SHP77 (cell line): ENCODE results near the gene NPW.

Source experiments
- DNase-seq, 2 experiments: peaks; one replicate each; lab custom pipeline; 2025; lab: John Stamatoyannopoulos, UW

Gene NPW

GRCh38 chr16:2053897-2054296 lies 34.3 kb downstream of the NPW start:
- DNase-seq, result no peak

GRCh38 chr16:2054543-2055245 lies 35.1 kb downstream of the NPW start:
- no peak for DNase-seq

DNA sequence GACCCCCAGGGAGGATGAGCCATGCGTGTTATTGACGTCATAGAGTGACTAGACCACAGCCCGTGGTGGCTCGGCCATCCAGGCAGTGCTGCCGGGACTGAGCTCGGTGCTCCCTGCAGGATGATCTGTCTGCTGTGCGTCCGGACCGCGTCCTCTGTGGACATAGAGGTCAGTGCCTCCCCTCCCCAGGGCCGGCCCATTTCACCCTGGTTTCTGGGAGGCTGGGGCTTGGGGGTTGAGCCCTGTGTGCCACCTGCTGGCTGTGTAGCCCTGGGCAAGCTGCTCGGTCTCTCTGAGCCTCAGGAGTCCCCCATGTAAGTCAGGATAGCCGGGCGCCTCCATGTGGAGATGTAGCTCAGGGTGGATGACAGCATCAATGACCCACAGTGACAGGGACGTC lies 36.5 kb downstream of the NPW start:
- no peak for DNase-seq

- no peak for DNase-seq
These were observed 37.3 kb downstream of the NPW start for GRCh38 chr16:2056681-2057407.

DNA sequence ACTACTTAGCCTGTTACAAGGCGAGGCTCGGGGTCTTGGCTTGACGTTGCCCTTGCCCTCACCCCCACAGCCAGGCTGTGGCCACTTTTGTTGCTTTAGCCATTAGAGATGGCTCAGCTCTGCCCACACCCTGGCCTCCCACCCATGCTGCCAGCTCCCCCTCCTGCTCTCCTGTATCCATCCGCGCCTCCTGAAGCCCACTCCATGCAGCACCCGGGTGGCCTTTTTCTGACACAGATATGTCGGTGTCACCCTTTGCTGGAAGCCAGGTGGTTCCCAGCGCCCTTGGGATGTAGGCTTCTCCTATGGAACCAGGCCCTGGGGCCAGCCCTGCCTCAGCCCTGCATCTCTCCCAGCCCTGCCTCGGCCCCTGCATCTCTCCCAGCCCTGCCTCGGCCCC lies 37.9 kb downstream of the NPW start:
- no peak for DNase-seq

- DNase-seq, result no peak
These were observed 38.8 kb downstream of the NPW start for GRCh38 chr16:2058420-2058819.

- no peak for DNase-seq
These were observed 39.3 kb downstream of the NPW start for GRCh38 chr16:2058872-2059271.

- no peak for DNase-seq
These were observed 40.8 kb downstream of the NPW start for GRCh38 chr16:2060346-2060745.

GRCh38 chr16:2061023-2061422 lies 41.4 kb downstream of the NPW start:
- DNase-seq, result no peak

GRCh38 chr16:2061526-2061925 lies 41.9 kb downstream of the NPW start:
- DNase-seq, result no peak

DNA sequence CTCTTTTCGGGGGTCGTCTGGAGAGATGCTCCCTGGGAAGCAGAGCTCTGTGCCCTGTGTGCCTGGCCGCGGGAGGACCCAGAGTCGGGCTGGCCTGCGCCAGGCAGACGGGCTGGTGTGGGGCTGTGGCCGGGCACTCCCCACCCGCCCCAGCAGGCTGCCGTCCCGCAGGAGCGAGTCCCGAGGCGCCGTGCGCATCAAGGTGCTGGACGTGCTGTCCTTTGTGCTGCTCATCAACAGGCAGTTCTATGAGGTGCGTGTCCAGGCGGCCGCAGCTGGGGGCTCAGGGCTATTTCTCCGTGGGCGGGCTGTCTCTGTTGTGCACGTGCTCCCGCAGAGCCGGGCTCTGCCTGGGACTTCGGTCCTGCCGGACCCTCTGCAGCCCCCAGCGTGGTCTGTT lies 43.2 kb downstream of the NPW start:
- DNase-seq, result no peak

GRCh38 chr16:2063861-2064260 lies 44.3 kb downstream of the NPW start:
- no peak for DNase-seq

- no peak for DNase-seq
These were observed 44.9 kb downstream of the NPW start for GRCh38 chr16:2064368-2064945.

GRCh38 chr16:2066139-2066538 lies 46.6 kb downstream of the NPW start:
- DNase-seq, result no peak
